Panc1 (cell line): Measurements from ENCODE around the gene RRBP1. TPM values are rescaled to one million over a fixed set of nuclear protein-coding genes. Genes with fewer than 3 reads are reported as not detected.

Experiments used
- ATAC-seq: fragments of 200-7000 bp; cut with Tn5 transposase; 2 replicates; pipeline ENCODE4 v1.9.1; 2020; ENCODE audit warnings: mild to moderate bottlenecking, moderate library complexity
- BruUV-seq: library from RNA; stranded (reverse); fragments of 400-500 nt; replicated peaks from 2 replicates; lab custom pipeline; 2021; lab: Mats Ljungman, UMichigan
- CTCF ChIA-PET: fragments of 300-600 bp; sonication (Branson Sonifier 250); formaldehyde crosslinking; loops from one replicate; lab custom pipeline; 2022; ENCODE audit warnings: antibody characterized with exemption; lab: Charles Lee
- POLR2A ChIA-PET: fragments of 300-600 bp; sonication (Branson Sonifier 250); formaldehyde crosslinking; loops from one replicate; lab custom pipeline; 2022; ENCODE audit warnings: antibody characterized with exemption; lab: Charles Lee
- DNase-seq: peaks from one replicate; pipeline ENCODE4 v3.0.0-alpha.2; 2010; ENCODE audit warnings: low read depth, low spot score
- H3K27ac ChIP-seq: 2 replicates; pipeline ENCODE4 v1.5.1; 2011; ENCODE audit warnings: mild to moderate bottlenecking, low read length, inconsistent platforms
- H3K27me3 ChIP-seq: fragments of 200-500 bp; sonication (Bioruptor generic); 2 replicates; pipeline ENCODE4 v1.6.0; 2014; ENCODE audit warnings: low read length, inconsistent platforms; ENCODE audit not compliant: control insufficient read depth, insufficient read depth
- H3K36me3 ChIP-seq: fragments of 200-500 bp; sonication (Bioruptor generic); 2 replicates; pipeline ENCODE4 v1.5.1; 2014; ENCODE audit warnings: inconsistent platforms, mild to moderate bottlenecking, low read length, moderate library complexity; ENCODE audit not compliant: control insufficient read depth, insufficient read depth
- H3K4me1 ChIP-seq: 2 replicates; pipeline ENCODE4 v1.5.1; 2011; ENCODE audit warnings: inconsistent platforms, mild to moderate bottlenecking, low read length, moderate library complexity; ENCODE audit not compliant: control insufficient read depth, insufficient read depth
- H3K4me3 ChIP-seq, 2 experiments: 2 replicates each; pipeline ENCODE4 v1.5.1; 2011 to 2012; ENCODE audit warnings: low read depth in 2 of 2, low read length in 2 of 2, mild to moderate bottlenecking in 2 of 2, inconsistent platforms in 1 of 2, moderate library complexity in 1 of 2
- H3K9me3 ChIP-seq: fragments of 200-500 bp; sonication (Bioruptor generic); 2 replicates; pipeline ENCODE4 v1.5.1; 2014; ENCODE audit warnings: low read depth, mild to moderate bottlenecking, inconsistent platforms, low read length, moderate library complexity; ENCODE audit not compliant: control insufficient read depth, insufficient read depth
- CTCF ChIP-seq: fragments of 450-650 bp; IDR thresholded peaks from 2 replicates; pipeline ENCODE4 v1.5.1; 2017; ENCODE audit warnings: mild to moderate bottlenecking
- POLR2AphosphoS5 ChIP-seq: IDR thresholded peaks from 2 replicates; pipeline ENCODE4 v1.6.1; 2012; ENCODE audit warnings: mild to moderate bottlenecking, low read depth, low read length, moderate library complexity
- REST ChIP-seq, 2 experiments: IDR thresholded peaks; 2 replicates each; pipeline ENCODE4 v1.6.1; 2011 to 2012; ENCODE audit warnings: low read depth in 2 of 2, control low read depth in 1 of 2, low read length in 1 of 2, mild to moderate bottlenecking in 1 of 2, moderate library complexity in 1 of 2; ENCODE audit not compliant: insufficient read depth in 1 of 2
- SIN3A ChIP-seq: IDR thresholded peaks from 2 replicates; pipeline ENCODE4 v1.6.1; 2012; ENCODE audit warnings: low read depth, mild to moderate bottlenecking, low read length, moderate library complexity, borderline replicate concordance; ENCODE audit not compliant: insufficient read depth
- TCF7L2 ChIP-seq: IDR thresholded peaks from 2 replicates; pipeline ENCODE4 v1.6.1; 2011; ENCODE audit warnings: mild to moderate bottlenecking, low read depth, low read length, inconsistent platforms
- in situ Hi-C: cut with HindIII; loops from 2 replicates; pipeline ENCODE4 v1.10.0; 2016; ENCODE audit warnings: low sequenced_read_pairs, low pct_unique_long_range_greater_than_20kb
- intact Hi-C: fragments of 100-400 bp; cut with micrococcal nuclease; formaldehyde crosslinking; loops from one replicate; pipeline ENCODE4 v1.10.0; 2022; ENCODE audit not compliant: unreplicated experiment
- total RNA-seq: library from RNA; stranded (reverse); gene quantifications from one replicate; pipeline ENCODE4 v1.2.1, GENCODE V29; 2021; ENCODE audit not compliant: unreplicated experiment

RRBP1 gene
- total RNA-seq, 1 experiment from 2014 or later: 152 TPM

- no peaks in the 10 kb centered on the region for H3K9me3 ChIP-seq
- DNase-seq (no peak), ATAC-seq (no peak)
- H3K4me3 ChIP-seq: no peak overlapping the region
- H3K27ac ChIP-seq: no peak overlapping the region
- intact Hi-C loops (no loop called here), in situ Hi-C loops (no loop called here)
- no TSS peak for BruUV-seq
- no peaks in the 10 kb centered on the region for H3K27me3 ChIP-seq
- ChIA-PET CTCF (no interaction called here), POLR2A (no interaction called here)
- H3K36me3 ChIP-seq: peaks cover 4% of the 10 kb centered on the region
- TF ChIP-seq SIN3A (no peak), CTCF (no peak), POLR2AphosphoS5 (no peak), REST (IDR thresholded peaks at IDR 0.05; ENCODE audit: insufficient read depth in 1 of 2, low read depth in 2 of 2, low read length in 1 of 2) (no peak), TCF7L2 (no peak)
- peaks cover 24% of the 10 kb centered on the region for H3K4me1 ChIP-seq
These were observed 5.1 kb downstream of the RRBP1 start for GRCh38 chr20:17676942-17677341.

- in situ Hi-C loops (no loop called here), intact Hi-C loops (no loop called here)
- BruUV-seq: no TSS peak
- Histone ChIP-seq H3K36me3 (peaks cover 4% of the 10 kb centered on the region), H3K4me1 (peaks cover 24% of the 10 kb centered on the region), H3K4me3 (no peak overlapping the region), H3K9me3 (no peaks in the 10 kb centered on the region), H3K27ac (no peak overlapping the region), H3K27me3 (no peaks in the 10 kb centered on the region)
- ChIA-PET CTCF (no interaction called here), POLR2A (no interaction called here)
- DNase-seq (no peak), ATAC-seq (no peak)
- TF ChIP-seq SIN3A: no peak
- TF ChIP-seq CTCF: no peak
- no peak for TF ChIP-seq POLR2AphosphoS5
- TF ChIP-seq TCF7L2: no peak
- TF ChIP-seq REST (IDR thresholded peaks at IDR 0.05; ENCODE audit: insufficient read depth in 1 of 2, low read depth in 2 of 2, low read length in 1 of 2): no peak
These were observed 5.7 kb downstream of the RRBP1 start for GRCh38 chr20:17676378-17676759.
